ENCODE results near the gene NUDT21.
"Not testable (repeated sequence)": the region's sequence is repeated elsewhere in the genome, so short reads cannot be mapped to it uniquely, and the experiment has no call there.

The NUDT21 gene

DNA sequence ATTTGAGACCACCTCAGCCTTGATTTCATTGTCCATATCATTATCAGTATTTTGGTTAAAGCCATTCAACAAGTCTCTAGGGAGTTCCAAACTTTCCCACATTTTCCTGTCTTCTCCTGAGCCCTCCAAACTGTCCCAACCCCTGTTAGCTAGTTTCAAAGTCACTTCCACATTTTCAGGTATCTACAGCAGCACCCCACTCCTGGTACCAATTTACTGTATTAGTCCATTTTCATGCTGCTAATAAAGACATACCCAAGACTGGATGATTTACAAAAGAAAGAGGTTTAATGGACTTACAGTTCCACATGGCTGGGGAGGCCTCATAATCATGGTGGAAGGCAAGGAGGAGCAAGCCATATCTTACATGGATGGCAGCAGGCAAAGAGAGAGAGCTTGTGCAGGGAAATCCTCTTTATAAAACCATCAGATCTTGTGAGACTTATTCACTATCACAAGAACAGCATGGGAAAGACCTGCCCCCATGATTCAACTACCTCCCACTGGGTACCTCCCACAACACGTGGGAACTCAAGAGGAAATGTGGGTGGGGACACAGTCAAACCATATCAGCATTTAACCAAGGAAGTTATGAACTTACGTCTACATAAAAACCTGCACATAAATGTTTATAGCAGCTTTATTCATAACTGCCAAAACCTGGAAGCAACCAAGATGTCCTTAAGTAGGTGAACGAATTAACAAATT is 70.2 kb downstream of the NUDT21 start:
- H3K27me3 ChIP-seq (ENCODE audit: control insufficient read depth, insufficient read depth, low read length, poor library complexity, severe bottlenecking); H3K4me3 ChIP-seq (ENCODE audit: insufficient read depth, low read depth, low read length); H3K9me3 ChIP-seq (ENCODE audit: control insufficient read depth, low read length); H3K27ac ChIP-seq (ENCODE audit: insufficient read depth, low read depth, low read length, poor library complexity, severe bottlenecking); H3K4me1 ChIP-seq (ENCODE audit: control insufficient read depth, insufficient read depth, low read length): not testable (repeated sequence)
- WGBS, 2 experiments = 94 to 100% methylated on average over 2 to 3 of the region's 3 CpGs
- peaks cover 27% of the 10 kb centered on the region for H3K36me3 ChIP-seq (ENCODE audit: control insufficient read depth, insufficient read depth, low read length)

Measured in ectodermal cell (in vitro differentiated cells).